ENCODE results near the gene TRIM15.

TRIM15 gene

GRCh38 chr6:30180145-30180544 is 16.8 kb downstream of the TRIM15 start:
- Histone ChIP-seq H3K27me3 (peaks cover 0 to 12% of the 10 kb centered on the region in 2 donors), H3K36me3 (peaks cover 0 to 8% (median 1%) of the 10 kb centered on the region in 3 donors), H3K4me3 (no peak overlapping the region), H3K9me3 (peaks cover 0 to 4% (median 0%) of the 10 kb centered on the region in 3 donors), H3K4me1 (no peaks in the 10 kb centered on the region), H3K27ac (no peak overlapping the region)
- intact Hi-C loops (cut with DNase I; ENCODE audit: low total_unique reads): no loop called here
- TF ChIP-seq CTCF (IDR thresholded peaks at IDR 0.05): no peak
- no peak for DNase-seq

- Histone ChIP-seq H3K27me3 (peaks cover 0 to 5% of the 10 kb centered on the region in 2 donors), H3K27ac (no peak overlapping the region), H3K4me3 (no peak overlapping the region), H3K9me3 (peaks cover 0 to 4% (median 0%) of the 10 kb centered on the region in 3 donors), H3K4me1 (no peaks in the 10 kb centered on the region), H3K36me3 (peaks cover 25 to 49% (median 30%) of the 10 kb centered on the region in 3 donors)
- TF ChIP-seq CTCF (IDR thresholded peaks at IDR 0.05): no peak
- DNase-seq: no peak
- intact Hi-C loops (cut with DNase I; ENCODE audit: low total_unique reads): no loop called here
Measured at GRCh38 chr6:30184417-30185031, 21.2 kb downstream of the TRIM15 start.

GRCh38 chr6:30185846-30186484 is 22.6 kb downstream of the TRIM15 start:
- no peak overlapping the region for H3K4me3 ChIP-seq

GRCh38 chr6:30188541-30188940 is 25.2 kb downstream of the TRIM15 start:
- H3K4me1 ChIP-seq: no peaks in the 10 kb centered on the region
- H3K4me3 ChIP-seq: no peak overlapping the region
- H3K27me3 ChIP-seq: no peaks in the 10 kb centered on the region
- H3K9me3 ChIP-seq: no peaks in the 10 kb centered on the region
- no peak for TF ChIP-seq CTCF (IDR thresholded peaks at IDR 0.05)
- intact Hi-C loops (cut with DNase I; ENCODE audit: low total_unique reads): no loop called here
- H3K27ac ChIP-seq: no peak overlapping the region
- H3K36me3 ChIP-seq: peaks cover 36 to 78% (median 55%) of the 10 kb centered on the region in 3 donors
- DNase-seq: no peak

More at GRCh38 chr6:30185846-30186484, 22.6 kb downstream of the TRIM15 start:
- Histone ChIP-seq H3K27me3 (peaks cover 0 to 5% of the 10 kb centered on the region in 2 donors), H3K36me3 (peaks cover 36 to 63% (median 39%) of the 10 kb centered on the region in 3 donors), H3K27ac (no peak overlapping the region), H3K9me3 (no peaks in the 10 kb centered on the region), H3K4me1 (no peaks in the 10 kb centered on the region)
- DNase-seq: no peak
- no peak for TF ChIP-seq CTCF (IDR thresholded peaks at IDR 0.05)
- intact Hi-C loops (cut with DNase I; ENCODE audit: low total_unique reads): no loop called here

GRCh38 chr6:30192076-30192475 is 28.7 kb downstream of the TRIM15 start:
- no peak for TF ChIP-seq CTCF (IDR thresholded peaks at IDR 0.05)

More at GRCh38 chr6:30192076-30192475, 28.7 kb downstream of the TRIM15 start:
- Histone ChIP-seq H3K27ac (no peak overlapping the region), H3K4me3 (no peak overlapping the region), H3K27me3 (no peaks in the 10 kb centered on the region), H3K4me1 (no peaks in the 10 kb centered on the region), H3K9me3 (no peaks in the 10 kb centered on the region), H3K36me3 (peaks cover 34 to 83% (median 78%) of the 10 kb centered on the region in 3 donors)
- intact Hi-C loops (cut with DNase I; ENCODE audit: low total_unique reads): no loop called here
- DNase-seq: no peak
